Measurements from ENCODE around the gene WDR90.
A peak's percentile ranks its signal among the peaks of the same experiment; 100 is the strongest.

WDR90 gene

DNA sequence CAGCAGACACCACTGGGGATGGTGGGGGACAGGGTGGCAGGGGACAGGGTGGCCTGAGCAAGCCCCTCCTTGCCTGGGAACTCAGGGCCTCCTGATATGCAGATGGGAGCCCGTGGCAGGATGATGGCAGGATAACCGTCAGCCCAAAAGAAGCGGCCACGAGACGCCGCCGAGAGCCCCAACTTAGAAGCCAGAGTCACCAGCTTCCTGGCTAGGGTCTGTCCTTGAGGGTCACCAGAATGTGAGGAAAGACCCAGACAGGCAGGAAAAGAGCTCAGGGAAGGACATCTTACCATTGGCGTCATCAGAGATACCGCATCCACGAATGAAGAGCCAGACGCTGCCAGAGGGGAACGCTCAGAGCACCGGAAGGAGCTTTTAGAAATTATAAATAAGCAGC, 39.8 kb upstream of the WDR90 start:
- no peak for TF ChIP-seq MYC (IDR thresholded peaks at IDR 0.05; ENCODE audit: low read depth, low read length)
- no peak for TF ChIP-seq MAX (IDR thresholded peaks at IDR 0.05; ENCODE audit: low read depth, low read length)
- TF ChIP-seq POLR2A (IDR thresholded peaks at IDR 0.05; ENCODE audit: extremely low read depth, insufficient read length) = no peak
- TF ChIP-seq, protein P1, sequence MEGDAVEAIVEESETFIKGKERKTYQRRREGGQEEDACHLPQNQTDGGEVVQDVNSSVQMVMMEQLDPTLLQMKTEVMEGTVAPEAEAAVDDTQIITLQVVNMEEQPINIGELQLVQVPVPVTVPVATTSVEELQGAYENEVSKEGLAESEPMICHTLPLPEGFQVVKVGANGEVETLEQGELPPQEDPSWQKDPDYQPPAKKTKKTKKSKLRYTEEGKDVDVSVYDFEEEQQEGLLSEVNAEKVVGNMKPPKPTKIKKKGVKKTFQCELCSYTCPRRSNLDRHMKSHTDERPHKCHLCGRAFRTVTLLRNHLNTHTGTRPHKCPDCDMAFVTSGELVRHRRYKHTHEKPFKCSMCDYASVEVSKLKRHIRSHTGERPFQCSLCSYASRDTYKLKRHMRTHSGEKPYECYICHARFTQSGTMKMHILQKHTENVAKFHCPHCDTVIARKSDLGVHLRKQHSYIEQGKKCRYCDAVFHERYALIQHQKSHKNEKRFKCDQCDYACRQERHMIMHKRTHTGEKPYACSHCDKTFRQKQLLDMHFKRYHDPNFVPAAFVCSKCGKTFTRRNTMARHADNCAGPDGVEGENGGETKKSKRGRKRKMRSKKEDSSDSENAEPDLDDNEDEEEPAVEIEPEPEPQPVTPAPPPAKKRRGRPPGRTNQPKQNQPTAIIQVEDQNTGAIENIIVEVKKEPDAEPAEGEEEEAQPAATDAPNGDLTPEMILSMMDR (IDR thresholded peaks at IDR 0.05; ENCODE audit: low read depth, low read length) = no peak
- H3K4me3 ChIP-seq (ENCODE audit: low read depth, low read length) = no peak overlapping the region
- DNase-seq (ENCODE audit: low read depth) = no peak

GRCh38 chr16:609984-610383, 39.2 kb upstream of the WDR90 start:
- no peak overlapping the region for H3K4me3 ChIP-seq (ENCODE audit: low read depth, low read length)
- no peak for DNase-seq (ENCODE audit: low read depth)
- TF ChIP-seq, protein P1 (IDR thresholded peaks at IDR 0.05; ENCODE audit: low read depth, low read length) = no peak
- TF ChIP-seq MAX (IDR thresholded peaks at IDR 0.05; ENCODE audit: low read depth, low read length) (no peak), MYC (IDR thresholded peaks at IDR 0.05; ENCODE audit: low read depth, low read length) (no peak), POLR2A (IDR thresholded peaks at IDR 0.05; ENCODE audit: extremely low read depth, insufficient read length) (no peak)

GRCh38 chr16:610513-611381, 38.4 kb upstream of the WDR90 start:
- no peak overlapping the region for H3K4me3 ChIP-seq (ENCODE audit: low read depth, low read length)
- DNase-seq (ENCODE audit: low read depth) = no peak
- no peak for TF ChIP-seq MAX (IDR thresholded peaks at IDR 0.05; ENCODE audit: low read depth, low read length)
- TF ChIP-seq, protein P1 (IDR thresholded peaks at IDR 0.05; ENCODE audit: low read depth, low read length) = peak; percentile 24

DNA sequence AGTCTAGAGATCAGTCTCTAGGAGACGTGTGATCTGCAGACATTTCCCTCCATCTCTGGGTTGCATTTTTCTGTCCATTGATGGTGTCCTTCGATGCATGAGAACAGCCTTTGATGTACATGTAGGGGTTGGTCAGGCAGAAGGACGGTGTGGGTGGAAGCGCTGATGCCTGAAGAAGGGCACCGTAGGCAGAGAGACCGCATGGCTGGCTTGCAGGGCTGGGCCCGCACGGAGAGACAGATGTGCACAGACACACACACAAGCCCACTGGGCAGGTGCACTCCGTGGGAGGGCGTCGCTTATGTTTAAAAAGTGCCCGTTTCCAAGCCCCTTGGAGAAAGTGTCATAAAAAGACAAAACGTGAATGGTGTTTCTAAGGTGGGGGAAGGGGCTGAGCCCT, 34.0 kb upstream of the WDR90 start:
- H3K4me3 ChIP-seq (ENCODE audit: low read depth, low read length) = no peak overlapping the region
- DNase-seq (ENCODE audit: low read depth) = no peak
- TF ChIP-seq POLR2A (IDR thresholded peaks at IDR 0.05; ENCODE audit: extremely low read depth, insufficient read length) (no peak), MYC (IDR thresholded peaks at IDR 0.05; ENCODE audit: low read depth, low read length) (no peak), MAX (IDR thresholded peaks at IDR 0.05; ENCODE audit: low read depth, low read length) (no peak)
- TF ChIP-seq, protein P1 (IDR thresholded peaks at IDR 0.05; ENCODE audit: low read depth, low read length) = no peak

- no peak overlapping the region for H3K4me3 ChIP-seq (ENCODE audit: low read depth, low read length)
- TF ChIP-seq, protein P1 (IDR thresholded peaks at IDR 0.05; ENCODE audit: low read depth, low read length) = no peak
- no peak for TF ChIP-seq MYC (IDR thresholded peaks at IDR 0.05; ENCODE audit: low read depth, low read length)
- no peak for TF ChIP-seq POLR2A (IDR thresholded peaks at IDR 0.05; ENCODE audit: extremely low read depth, insufficient read length)
- no peak for TF ChIP-seq MAX (IDR thresholded peaks at IDR 0.05; ENCODE audit: low read depth, low read length)
- DNase-seq (ENCODE audit: low read depth) = no peak
Measured at GRCh38 chr16:616733-617586, 32.2 kb upstream of the WDR90 start.

Data from NB4 (cell line).